Natural killer cell treated with Interleukin-12 subunit alpha and Interleukin-12 subunit beta and Interleukin-15 and Interleukin-18, amount 100 ng/mL, for 72 hours (primary cell): ENCODE results near the gene SLC22A6. TPM values are rescaled to one million over a fixed set of nuclear protein-coding genes. Genes with fewer than 3 reads are reported as not detected.
A peak's percentile ranks its signal among the peaks of the same experiment; 100 is the strongest.

Experiments
- ATAC-seq, 2 donors: fragments of 150-1000 bp; cut with Tn5 transposase in 1 of 2; sonication (Bioruptor Pico), chemical (Tn5 transposase) in 1 of 2; 2 replicates each; pipeline ENCODE4 v1.10.0; 2021
- DNase-seq: peaks from one replicate; pipeline ENCODE4 v3.0.0; 2022; ENCODE audit warnings: low spot score
- H3K27ac Mint-ChIP-seq, 2 donors: 1 replicate in 1 of 2; 2 replicates in 1 of 2; pipeline ENCODE4 v1.8.0; 2022; ENCODE audit warnings: mixed read lengths in 2 of 2, mild to moderate bottlenecking in 1 of 2, moderate library complexity in 1 of 2
- H3K27me3 Mint-ChIP-seq, 2 donors: 1 replicate in 1 of 2; 2 replicates in 1 of 2; pipeline ENCODE4 v1.8.0; 2022; ENCODE audit warnings: mixed read lengths in 2 of 2
- H3K36me3 Mint-ChIP-seq: one replicate; pipeline ENCODE4 v1.8.0; 2022; ENCODE audit warnings: mixed read lengths
- H3K4me1 Mint-ChIP-seq, 2 donors: 1 replicate in 1 of 2; 2 replicates in 1 of 2; pipeline ENCODE4 v1.8.0; 2022; ENCODE audit warnings: low read depth in 2 of 2, mixed read lengths in 2 of 2, mild to moderate bottlenecking in 1 of 2
- H3K4me3 Mint-ChIP-seq: one replicate; pipeline ENCODE4 v1.8.0; 2022; ENCODE audit warnings: mixed read lengths
- H3K9me3 Mint-ChIP-seq: 2 replicates; pipeline ENCODE4 v1.8.0; 2022; ENCODE audit warnings: mixed read lengths
- total RNA-seq, 2 donors: library from RNA; stranded (reverse); gene quantifications; one replicate each; pipeline ENCODE4 v1.2.3, GENCODE V29; 2022

The SLC22A6 gene
- total RNA-seq, 2 donors from 2014 or later: not detected

DNA sequence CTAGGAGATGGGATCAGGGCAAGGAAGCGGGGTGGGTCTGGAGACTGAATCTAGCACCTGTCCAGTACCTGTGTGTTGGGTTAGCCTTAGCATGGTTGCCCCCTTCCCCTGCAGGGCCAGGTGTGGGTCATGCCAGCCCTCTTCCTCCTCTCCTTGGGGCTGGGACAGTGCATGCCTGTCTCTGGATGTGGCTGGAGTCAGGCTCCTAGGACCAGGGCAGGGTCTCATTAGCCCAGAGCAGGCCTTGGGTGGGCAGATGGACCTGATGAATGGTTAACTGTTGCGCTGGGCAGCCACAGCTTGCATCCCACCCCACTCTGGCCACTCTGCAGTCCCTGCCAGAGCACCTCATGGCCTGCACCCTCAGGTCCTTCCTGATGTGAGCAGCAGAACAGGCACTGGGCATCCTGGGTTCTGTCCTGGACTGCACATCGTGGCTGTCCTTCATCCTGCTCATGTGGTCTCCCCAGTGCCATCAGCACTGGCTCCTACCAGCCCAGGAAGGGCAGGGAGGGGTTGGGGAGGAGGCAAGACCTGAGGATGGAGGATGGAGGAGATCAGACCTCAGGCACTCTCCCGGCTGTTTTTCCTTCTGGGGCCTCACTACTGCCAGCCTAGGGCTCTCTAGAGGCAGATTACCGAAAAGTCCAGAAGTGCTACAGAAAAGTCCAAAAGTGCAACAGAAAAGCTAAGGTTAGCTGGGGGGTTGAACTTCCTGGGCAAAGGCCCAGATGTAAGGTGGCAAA, 50.8 kb downstream of the SLC22A6 start:
- Mint-ChIP-seq H3K27ac (no peak overlapping the region), H3K36me3 (no peaks in the 10 kb centered on the region), H3K4me3 (no peak overlapping the region), H3K9me3 (no peaks in the 10 kb centered on the region), H3K4me1 (no peaks in the 10 kb centered on the region), H3K27me3 (peaks cover 22 to 27% of the 10 kb centered on the region in 2 donors)
- no peak for DNase-seq
- peak in 1 of 2 donors; percentile 31 for ATAC-seq

DNA sequence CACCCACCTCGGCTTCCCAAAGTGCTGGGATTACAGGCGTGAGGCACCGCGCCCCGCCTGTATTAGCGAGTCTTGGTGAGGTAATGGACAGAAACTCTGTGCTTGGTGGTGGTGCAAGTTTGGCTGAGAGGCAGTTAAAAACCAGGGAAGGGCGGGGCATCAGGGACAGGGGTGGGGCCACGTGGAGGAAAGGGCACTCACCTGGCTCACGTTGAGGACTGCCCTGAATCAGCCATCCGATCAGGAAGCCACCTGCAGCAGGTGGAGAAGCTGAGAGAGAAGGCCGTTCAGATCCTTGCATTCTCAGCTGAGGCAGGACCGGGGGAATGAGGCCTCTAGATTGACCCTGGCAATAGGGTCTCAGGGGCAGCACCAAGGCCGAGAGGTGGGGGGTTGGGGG, 51.5 kb downstream of the SLC22A6 start:
- Mint-ChIP-seq H3K4me3 (no peak overlapping the region), H3K27me3 (peaks cover 25 to 31% of the 10 kb centered on the region in 2 donors), H3K4me1 (no peaks in the 10 kb centered on the region)

DNA sequence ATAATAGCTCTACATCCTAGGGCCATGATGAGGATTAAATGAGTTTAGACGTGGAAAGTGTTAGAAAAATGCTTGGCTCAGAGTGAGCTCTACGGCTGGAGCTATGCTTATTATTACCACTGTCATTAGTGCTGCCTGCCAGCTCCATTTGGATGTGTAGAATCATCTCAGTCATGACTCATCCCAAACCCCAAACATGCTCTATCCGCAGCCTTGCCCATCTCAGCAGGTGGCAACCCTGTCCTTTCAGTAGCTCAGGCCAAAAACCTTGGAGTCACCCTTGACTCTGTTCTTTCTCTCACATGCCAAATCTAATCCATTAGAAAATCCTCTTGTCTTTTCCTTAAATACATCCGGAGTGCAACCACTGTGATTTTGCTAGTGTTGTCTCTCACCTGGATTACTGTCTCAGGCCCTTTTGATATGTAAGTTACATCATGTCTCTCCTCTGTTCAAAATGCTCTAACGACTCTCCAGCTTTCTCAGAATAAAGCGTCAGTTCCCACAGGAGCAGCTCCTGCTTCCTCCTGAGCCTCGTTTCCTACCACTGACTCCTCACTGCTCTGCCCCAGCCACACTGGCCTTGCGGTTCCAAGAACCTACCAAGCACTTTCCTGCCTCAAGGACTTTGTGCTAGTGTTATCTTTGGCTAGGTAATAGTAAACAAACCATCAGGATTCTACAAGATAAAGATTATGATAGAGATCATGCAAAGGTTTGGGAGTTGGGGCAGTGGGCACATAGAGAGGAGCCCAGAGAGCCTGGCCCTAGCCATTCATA, 53.1 kb downstream of the SLC22A6 start:
- ATAC-seq: no peak
- DNase-seq: no peak
- Mint-ChIP-seq H3K9me3 (no peaks in the 10 kb centered on the region), H3K4me1 (no peaks in the 10 kb centered on the region), H3K4me3 (no peak overlapping the region), H3K27me3 (peaks cover 36 to 42% of the 10 kb centered on the region in 2 donors), H3K27ac (no peak overlapping the region), H3K36me3 (no peaks in the 10 kb centered on the region)

More for the DNA sequence above, 51.5 kb downstream of the SLC22A6 start:
- no peaks in the 10 kb centered on the region for H3K9me3 Mint-ChIP-seq
- no peak for ATAC-seq
- DNase-seq: no peak
- H3K36me3 Mint-ChIP-seq: no peaks in the 10 kb centered on the region
- H3K27ac Mint-ChIP-seq: no peak overlapping the region

DNA sequence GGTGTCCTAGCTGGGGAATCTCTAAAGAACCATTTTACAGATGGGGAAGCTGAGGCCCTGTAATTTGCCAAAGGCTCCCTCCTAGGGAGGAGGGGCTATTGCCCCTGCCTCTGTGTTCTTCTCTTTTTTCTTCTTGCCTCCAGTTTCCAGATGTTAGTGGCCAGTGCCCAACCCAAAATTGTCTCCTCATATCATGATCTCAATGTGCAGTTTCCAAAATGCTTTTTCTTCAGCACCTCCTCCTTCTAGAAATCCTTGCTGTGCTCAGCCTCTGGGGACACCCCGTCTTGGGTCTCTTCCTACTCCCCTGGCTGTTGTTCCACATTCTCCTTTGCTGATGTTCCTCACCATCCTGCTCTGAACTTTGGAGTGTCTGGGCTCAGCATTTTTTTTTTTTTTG, 54.1 kb downstream of the SLC22A6 start:
- Mint-ChIP-seq H3K4me1 (peaks cover 0 to under 1% of the 10 kb centered on the region in 2 donors), H3K27ac (no peak overlapping the region), H3K27me3 (peaks cover 39 to 45% of the 10 kb centered on the region in 2 donors), H3K9me3 (no peaks in the 10 kb centered on the region), H3K36me3 (no peaks in the 10 kb centered on the region), H3K4me3 (no peak overlapping the region)
- ATAC-seq: no peak
- no peak for DNase-seq

DNA sequence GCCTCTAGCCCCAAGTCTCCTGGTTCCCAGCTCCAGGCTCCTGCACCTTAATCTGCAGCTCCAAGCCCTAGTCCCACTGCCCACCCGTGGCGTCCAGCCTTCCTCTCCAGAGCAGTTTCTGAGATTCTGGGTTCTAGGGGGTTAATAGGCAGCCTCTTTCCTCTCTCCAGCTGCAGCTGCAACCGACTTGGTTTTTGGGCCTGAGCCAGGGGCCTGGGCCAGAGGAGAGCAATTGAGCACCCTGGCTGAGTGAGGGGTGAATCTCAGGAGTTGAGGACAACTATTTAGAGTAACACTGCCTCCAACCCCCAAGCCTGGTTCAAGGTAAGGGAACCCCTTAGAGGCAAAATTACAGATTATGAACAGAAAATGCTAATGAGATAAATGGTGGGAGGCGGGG, 54.6 kb downstream of the SLC22A6 start:
- Mint-ChIP-seq H3K27me3 (peaks cover 41 to 50% of the 10 kb centered on the region in 2 donors), H3K4me1 (peaks cover 0 to 6% of the 10 kb centered on the region in 2 donors), H3K4me3 (no peak overlapping the region), H3K27ac (no peak overlapping the region), H3K9me3 (no peaks in the 10 kb centered on the region), H3K36me3 (no peaks in the 10 kb centered on the region)
- ATAC-seq (no peak), DNase-seq (no peak)

DNA sequence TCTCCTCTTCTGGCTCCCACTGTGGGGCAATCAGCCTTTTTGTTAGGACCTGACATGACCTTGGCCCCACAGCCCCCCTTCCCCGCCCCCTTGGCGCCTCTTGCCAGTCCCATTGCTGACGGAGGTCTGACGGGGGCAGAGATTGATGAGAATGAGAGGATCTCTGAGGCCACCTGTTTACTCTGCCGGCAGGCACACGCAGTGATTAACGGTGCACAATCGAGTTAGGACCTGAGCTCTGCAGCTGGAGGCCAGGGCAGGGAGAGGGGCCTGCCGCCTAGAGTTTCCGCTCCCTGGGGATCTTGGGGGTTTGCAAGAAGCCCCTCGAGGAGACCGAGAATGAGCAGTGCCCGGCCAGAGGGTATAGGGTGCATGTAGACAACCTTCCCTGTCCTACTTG, 56.8 kb downstream of the SLC22A6 start:
- Mint-ChIP-seq H3K4me3 (no peak overlapping the region), H3K4me1 (peaks cover 0 to 12% of the 10 kb centered on the region in 2 donors), H3K36me3 (no peaks in the 10 kb centered on the region), H3K27ac (no peak overlapping the region), H3K27me3 (peaks cover 48 to 50% of the 10 kb centered on the region in 2 donors), H3K9me3 (no peaks in the 10 kb centered on the region)
- ATAC-seq: no peak
- no peak for DNase-seq

DNA sequence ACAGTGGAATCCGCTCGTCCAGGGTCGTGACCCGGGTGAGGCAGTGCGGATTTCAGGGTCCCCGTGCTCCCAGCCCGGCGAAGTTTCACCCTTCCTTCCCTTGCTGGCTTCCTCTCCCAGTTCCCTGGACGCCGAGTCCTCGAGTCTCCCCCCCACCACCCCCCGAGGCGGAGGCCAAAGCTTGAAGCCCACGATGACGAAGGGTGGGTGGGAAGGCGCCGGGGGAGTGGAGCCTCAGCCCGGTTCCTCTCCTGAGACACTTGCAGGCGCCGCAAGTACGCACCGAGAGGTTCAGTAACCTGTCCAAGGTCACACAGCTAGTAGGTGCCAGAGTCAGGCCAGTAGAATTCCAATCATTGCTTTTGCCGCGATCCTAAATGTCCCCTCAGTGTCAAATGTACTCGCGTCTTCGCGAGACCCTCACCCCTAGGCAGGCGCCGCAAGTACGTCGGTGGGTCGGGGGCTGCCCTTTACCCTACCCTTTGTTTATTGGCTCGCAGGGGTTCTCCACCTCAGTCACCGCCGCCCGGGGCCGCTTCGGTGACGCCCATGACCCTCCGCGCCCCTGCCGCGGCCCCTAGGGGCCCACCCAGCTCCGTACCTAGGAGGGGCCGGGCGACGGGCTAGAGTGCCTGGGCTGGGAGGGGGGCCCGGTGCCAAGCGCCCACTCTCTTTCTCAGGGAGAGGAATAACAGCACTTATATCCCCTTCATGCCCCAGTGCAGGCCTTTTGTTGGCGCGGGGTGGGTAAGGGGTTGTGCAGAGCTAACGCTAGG, 57.9 kb downstream of the SLC22A6 start:
- no peak for DNase-seq
- Mint-ChIP-seq H3K4me1 (peaks cover 0 to 14% of the 10 kb centered on the region in 2 donors), H3K27ac (no peak overlapping the region), H3K9me3 (no peaks in the 10 kb centered on the region), H3K36me3 (no peaks in the 10 kb centered on the region), H3K27me3 (peaks cover 53 to 57% of the 10 kb centered on the region in 2 donors), H3K4me3 (no peak overlapping the region)
- no peak for ATAC-seq

Other genes starting within 250 kb of the SLC22A6 start
- gene ZBTB3, start 230.8 kb downstream of the SLC22A6 start, total RNA-seq: 1 to 10 TPM; 6.5 to 8.1 TPM
- gene POLR2G, start 223.4 kb downstream of the SLC22A6 start, total RNA-seq: 100 to 1,000 TPM in 1 of 2 donors, 10 to 100 TPM in 1; 93.3 to 127 TPM
- gene TAF6L, start 213.6 kb downstream of the SLC22A6 start, total RNA-seq: 10 to 100 TPM; 13.9 to 34.1 TPM
- 10 to 100 TPM; 30.5 to 31.1 TPM for gene TMEM179B, start 197.6 kb downstream of the SLC22A6 start, total RNA-seq
- 10 to 100 TPM; 13.0 to 20.1 TPM for gene TMEM223, start 193.0 kb downstream of the SLC22A6 start, total RNA-seq
- 100 to 1,000 TPM; 108 to 145 TPM for gene NXF1, start 179.5 kb downstream of the SLC22A6 start, total RNA-seq
- gene STX5, start 152.9 kb downstream of the SLC22A6 start, total RNA-seq: 10 to 100 TPM; 32.0 to 53.4 TPM
- gene TEX54, start 152.1 kb downstream of the SLC22A6 start, total RNA-seq: 1 to 10 TPM in 1 of 2 donors, not detected in 1; 1.0 TPM
- 100 to 1,000 TPM in 1 of 2 donors, 10 to 100 TPM in 1; 90.4 to 136 TPM for gene WDR74, start 145.4 kb downstream of the SLC22A6 start, total RNA-seq
- 100 to 1,000 TPM; 234 to 307 TPM for gene SLC3A2, start 104.1 kb downstream of the SLC22A6 start, total RNA-seq
- gene CHRM1, start 63.6 kb downstream of the SLC22A6 start, total RNA-seq: not detected
- gene SLC22A8, start 30.9 kb upstream of the SLC22A6 start, total RNA-seq: not detected
- gene SLC22A24, start 159.3 kb upstream of the SLC22A6 start, total RNA-seq: not detected